SK-N-SH (cell line): ENCODE results near the gene DHX16.

Experiments
- GABPA ChIP-seq: IDR thresholded peaks from 2 replicates; pipeline ENCODE4 v1.4.0; 2012; ENCODE audit warnings: low read depth, mild to moderate bottlenecking
- NFIC ChIP-seq: IDR thresholded peaks from 2 replicates; pipeline ENCODE4 v1.4.0; 2012; ENCODE audit warnings: borderline replicate concordance
- TF ChIP-seq, protein P1 (sequence below): fragments of 200-600 bp; sonication (generic); IDR thresholded peaks from 2 replicates; pipeline ENCODE4 v1.6.1; 2017; ENCODE audit warnings: antibody characterized with exemption, mild to moderate bottlenecking, moderate library complexity
- TF ChIP-seq, protein P2 (sequence below): fragments of 150-350 bp; IDR thresholded peaks from 2 replicates; pipeline ENCODE4 v1.6.1; 2017; ENCODE audit warnings: antibody characterized with exemption, low read length, low read depth, borderline replicate concordance

DNA sequence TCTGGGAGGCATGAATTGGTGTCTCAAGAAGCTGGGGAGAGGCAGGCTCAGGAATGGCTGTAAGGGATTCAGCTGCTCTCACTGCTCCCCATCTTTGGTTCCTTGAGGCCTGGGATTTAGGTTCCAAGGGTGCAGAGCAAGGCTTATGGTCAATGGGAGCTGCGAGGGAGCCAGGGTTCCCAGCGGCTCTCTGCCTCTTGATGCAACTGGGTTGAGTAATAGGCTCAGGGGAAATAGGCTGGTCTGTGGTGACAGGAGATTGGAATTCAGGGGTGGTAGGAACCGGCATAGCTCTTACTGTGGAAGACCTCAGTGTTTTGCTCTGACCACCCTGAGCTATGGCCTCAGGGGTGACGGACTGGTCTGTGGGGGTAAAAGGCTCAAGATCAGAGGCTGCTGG lies 31.0 kb upstream of the DHX16 start:
- TF ChIP-seq, protein P1, sequence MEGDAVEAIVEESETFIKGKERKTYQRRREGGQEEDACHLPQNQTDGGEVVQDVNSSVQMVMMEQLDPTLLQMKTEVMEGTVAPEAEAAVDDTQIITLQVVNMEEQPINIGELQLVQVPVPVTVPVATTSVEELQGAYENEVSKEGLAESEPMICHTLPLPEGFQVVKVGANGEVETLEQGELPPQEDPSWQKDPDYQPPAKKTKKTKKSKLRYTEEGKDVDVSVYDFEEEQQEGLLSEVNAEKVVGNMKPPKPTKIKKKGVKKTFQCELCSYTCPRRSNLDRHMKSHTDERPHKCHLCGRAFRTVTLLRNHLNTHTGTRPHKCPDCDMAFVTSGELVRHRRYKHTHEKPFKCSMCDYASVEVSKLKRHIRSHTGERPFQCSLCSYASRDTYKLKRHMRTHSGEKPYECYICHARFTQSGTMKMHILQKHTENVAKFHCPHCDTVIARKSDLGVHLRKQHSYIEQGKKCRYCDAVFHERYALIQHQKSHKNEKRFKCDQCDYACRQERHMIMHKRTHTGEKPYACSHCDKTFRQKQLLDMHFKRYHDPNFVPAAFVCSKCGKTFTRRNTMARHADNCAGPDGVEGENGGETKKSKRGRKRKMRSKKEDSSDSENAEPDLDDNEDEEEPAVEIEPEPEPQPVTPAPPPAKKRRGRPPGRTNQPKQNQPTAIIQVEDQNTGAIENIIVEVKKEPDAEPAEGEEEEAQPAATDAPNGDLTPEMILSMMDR = no peak
- TF ChIP-seq, protein P2, sequence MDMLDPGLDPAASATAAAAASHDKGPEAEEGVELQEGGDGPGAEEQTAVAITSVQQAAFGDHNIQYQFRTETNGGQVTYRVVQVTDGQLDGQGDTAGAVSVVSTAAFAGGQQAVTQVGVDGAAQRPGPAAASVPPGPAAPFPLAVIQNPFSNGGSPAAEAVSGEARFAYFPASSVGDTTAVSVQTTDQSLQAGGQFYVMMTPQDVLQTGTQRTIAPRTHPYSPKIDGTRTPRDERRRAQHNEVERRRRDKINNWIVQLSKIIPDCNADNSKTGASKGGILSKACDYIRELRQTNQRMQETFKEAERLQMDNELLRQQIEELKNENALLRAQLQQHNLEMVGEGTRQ = no peak
- TF ChIP-seq GABPA (no peak), NFIC (no peak)
